GM23338 (cell line): ENCODE data around the gene SMTNL2. TPM values are rescaled to one million over a fixed set of nuclear protein-coding genes. Genes with fewer than 3 reads are reported as not detected.
A peak's percentile ranks its signal among the peaks of the same experiment; 100 is the strongest.

Experiments
- ATAC-seq: fragments of 200-7000 bp; cut with Tn5 transposase; 3 replicates; pipeline ENCODE4 v1.9.1; 2020
- DNase-seq: peaks from one replicate; pipeline ENCODE4 v3.0.0-alpha.2; 2015; ENCODE audit warnings: low spot score
- H2AFZ ChIP-seq: fragments of 200-600 bp; sonication (generic); 2 replicates; pipeline ENCODE4 v1.8.0; 2016; ENCODE audit warnings: antibody characterized with exemption, mild to moderate bottlenecking, moderate library complexity
- H3F3A ChIP-seq: fragments of 200-600 bp; sonication (generic); replicated peaks from 2 replicates; pipeline ENCODE4 v1.8.0; 2017; ENCODE audit warnings: antibody characterized with exemption, mixed run types, low read depth
- H3K27ac ChIP-seq: fragments of 200-600 bp; sonication (generic); 2 replicates; pipeline ENCODE4 v1.6.1; 2016; ENCODE audit warnings: low read depth
- H3K27me3 ChIP-seq: fragments of 200-600 bp; sonication (generic); 2 replicates; pipeline ENCODE4 v1.8.0; 2016; ENCODE audit warnings: mild to moderate bottlenecking, mixed run types, moderate library complexity; ENCODE audit not compliant: insufficient read depth
- H3K36me3 ChIP-seq: fragments of 200-600 bp; sonication (generic); 2 replicates; pipeline ENCODE4 v1.8.0; 2016; ENCODE audit warnings: mild to moderate bottlenecking; ENCODE audit not compliant: insufficient read depth
- H3K4me1 ChIP-seq: fragments of 200-600 bp; sonication (generic); 2 replicates; pipeline ENCODE4 v1.8.0; 2016; ENCODE audit warnings: mild to moderate bottlenecking, moderate library complexity; ENCODE audit not compliant: insufficient read depth
- H3K4me2 ChIP-seq: fragments of 200-600 bp; sonication (generic); 2 replicates; pipeline ENCODE4 v1.7.1; 2017; ENCODE audit warnings: mixed run types
- H3K4me3 ChIP-seq: fragments of 200-600 bp; sonication (generic); 2 replicates; pipeline ENCODE4 v1.6.1; 2016; ENCODE audit warnings: mixed run types
- H3K79me2 ChIP-seq: fragments of 200-600 bp; sonication (generic); replicated peaks from 2 replicates; pipeline ENCODE4 v1.8.0; 2017; ENCODE audit warnings: mild to moderate bottlenecking; ENCODE audit not compliant: insufficient read depth
- H3K9me2 ChIP-seq: fragments of 200-600 bp; sonication (generic); 2 replicates; pipeline ENCODE4 v1.8.0; 2017; ENCODE audit not compliant: insufficient read depth
- H4K20me1 ChIP-seq: fragments of 200-600 bp; sonication (generic); replicated peaks from 2 replicates; pipeline ENCODE4 v1.8.0; 2017; ENCODE audit warnings: mild to moderate bottlenecking; ENCODE audit not compliant: insufficient read depth
- H3K27ac Mint-ChIP-seq: 2 replicates; pipeline ENCODE4 v1.8.0; 2020; ENCODE audit warnings: inconsistent platforms, mild to moderate bottlenecking, moderate library complexity, mixed read lengths
- H3K27me3 Mint-ChIP-seq: 3 replicates; pipeline ENCODE4 v1.8.0; 2022; ENCODE audit warnings: low read depth, mild to moderate bottlenecking, moderate library complexity, mixed read lengths, inconsistent platforms; ENCODE audit not compliant: insufficient read depth, poor library complexity
- H3K36me3 Mint-ChIP-seq: 3 replicates; pipeline ENCODE4 v1.8.0; 2021; ENCODE audit warnings: low read depth, mild to moderate bottlenecking, inconsistent platforms, moderate library complexity, mixed read lengths
- H3K4me1 Mint-ChIP-seq: 3 replicates; pipeline ENCODE4 v1.8.0; 2020; ENCODE audit warnings: mild to moderate bottlenecking, inconsistent platforms, mixed read lengths
- H3K4me3 Mint-ChIP-seq: 3 replicates; pipeline ENCODE4 v1.8.0; 2021; ENCODE audit warnings: moderate library complexity, mild to moderate bottlenecking, inconsistent platforms, mixed read lengths
- H3K9me3 Mint-ChIP-seq: 3 replicates; pipeline ENCODE4 v1.8.0; 2020; ENCODE audit warnings: moderate library complexity, mild to moderate bottlenecking, inconsistent platforms, mixed read lengths
- CREB1 ChIP-seq: fragments of 250-450 bp; sonication (Bioruptor Pico); IDR thresholded peaks from 2 replicates; pipeline ENCODE4 v1.5.0; 2020; ENCODE audit warnings: low read depth, mild to moderate bottlenecking, moderate library complexity
- EZH2phosphoT487 ChIP-seq: fragments of 200-600 bp; sonication (generic); IDR thresholded peaks from one replicate; pipeline ENCODE4 v1.8.1; 2018; ENCODE audit warnings: antibody characterized with exemption; ENCODE audit not compliant: unreplicated experiment
- JUNB ChIP-seq: IDR thresholded peaks from one replicate; pipeline ENCODE4 v1.6.1; 2016; ENCODE audit warnings: antibody characterized with exemption; ENCODE audit not compliant: unreplicated experiment
- POLR2AphosphoS5 ChIP-seq: IDR thresholded peaks from 2 replicates; pipeline ENCODE4 v1.6.1; 2016; ENCODE audit warnings: antibody characterized with exemption, low read depth
- STAT1 ChIP-seq: IDR thresholded peaks from one replicate; pipeline ENCODE4 v1.6.1; 2016; ENCODE audit warnings: antibody characterized with exemption; ENCODE audit not compliant: unreplicated experiment
- ZNF114 ChIP-seq: fragments of 250-450 bp; sonication (Bioruptor Pico); IDR thresholded peaks from 2 replicates; pipeline ENCODE4 v1.5.0; 2020; ENCODE audit warnings: mild to moderate bottlenecking, moderate library complexity
- ZNF331 ChIP-seq: fragments of 250-450 bp; sonication (Bioruptor Pico); IDR thresholded peaks from 2 replicates; pipeline ENCODE4 v1.5.0; 2020; ENCODE audit warnings: low read depth, mild to moderate bottlenecking, moderate library complexity
- polyA plus RNA-seq: library from polyadenylated mRNA; unstranded; fragments of >200 nt; fragmentation: Nextera tagmentation; extraction: Ambion mirVana; gene quantifications from 2 replicates; pipeline ENCODE4 v1.2.1, GENCODE V29; 2016
- total RNA-seq: library from RNA; depleted of rRNA; stranded (reverse); fragments of >200 nt; shearing (Covaris generic); gene quantifications from 2 replicates; pipeline ENCODE4 v1.2.3, GENCODE V29; 2014
- TF ChIP-seq, protein P1 (sequence below): IDR thresholded peaks from 2 replicates; pipeline ENCODE4 v1.6.1; 2016; ENCODE audit warnings: antibody characterized with exemption
- TF ChIP-seq, protein P2 (sequence below), 2 experiments: fragments of 200-600 bp in 1 of 2; sonication (generic) in 1 of 2; conservative IDR thresholded peaks; 2 replicates each; pipeline versions ENCODE4 v1.5.1 to v1.6.1; 2016 to 2017; ENCODE audit warnings: antibody characterized with exemption in 2 of 2, low read depth in 2 of 2, mild to moderate bottlenecking in 2 of 2, moderate library complexity in 1 of 2
- TF ChIP-seq, protein P3 (sequence below): fragments of 250-450 bp; sonication (Bioruptor Pico); IDR thresholded peaks from 2 replicates; pipeline ENCODE4 v1.5.0; 2020; ENCODE audit warnings: mild to moderate bottlenecking, moderate library complexity
- TF ChIP-seq, protein P4 (sequence below): IDR thresholded peaks from one replicate; pipeline ENCODE4 v1.6.1; 2018; ENCODE audit warnings: antibody characterized with exemption; ENCODE audit not compliant: unreplicated experiment

The SMTNL2 gene
- total and polyA plus RNA-seq, 2 experiments from 2014 or later = 1.3 to 4.3 TPM

DNA sequence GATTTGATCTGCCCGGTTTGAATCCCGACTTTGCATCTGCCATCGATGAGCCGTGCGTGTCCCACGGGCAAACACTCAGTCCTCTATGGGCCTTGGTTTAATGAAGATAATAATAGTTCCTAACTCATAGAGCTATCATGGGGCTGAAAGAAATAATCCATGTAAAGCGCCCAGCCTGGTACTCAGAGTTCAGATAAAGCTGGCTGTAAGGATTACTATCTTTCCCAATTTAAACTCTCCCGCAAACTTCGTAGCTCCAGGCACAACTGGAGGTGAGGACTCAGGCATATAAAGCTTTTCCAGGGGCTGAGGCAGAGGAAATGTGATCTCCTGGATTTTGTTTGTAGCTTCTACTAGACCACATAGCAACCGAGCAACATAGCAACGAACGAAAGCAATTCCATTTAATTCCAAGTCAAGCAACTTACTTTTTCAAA lies 40.9 kb downstream of the SMTNL2 start:
- Mint-ChIP-seq H3K27ac (no peak overlapping the region), H3K4me1 (peaks cover 2% of the 10 kb centered on the region; the same call in 1 of the 3 replicates), H3K4me3 (no peak overlapping the region), H3K36me3 (no peaks in the 10 kb centered on the region), H3K9me3 (no peaks in the 10 kb centered on the region), H3K27me3 (no peaks in the 10 kb centered on the region)
- ATAC-seq = peak; percentile 70
- H3K9me2 ChIP-seq = no peaks in the 10 kb centered on the region
- H3K4me2 ChIP-seq = no peak overlapping the region
- no peaks in the 10 kb centered on the region for H3F3A ChIP-seq
- no peaks in the 10 kb centered on the region for H4K20me1 ChIP-seq
- no peak overlapping the region for H2AFZ ChIP-seq
- TF ChIP-seq ZNF331 (no peak), EZH2phosphoT487 (no peak), ZNF114 (CRISPR knock-in tag) (no peak), CREB1 (CRISPR knock-in tag) (no peak), POLR2AphosphoS5 (no peak), JUNB (no peak), STAT1 (no peak)
- TF ChIP-seq, protein P1, sequence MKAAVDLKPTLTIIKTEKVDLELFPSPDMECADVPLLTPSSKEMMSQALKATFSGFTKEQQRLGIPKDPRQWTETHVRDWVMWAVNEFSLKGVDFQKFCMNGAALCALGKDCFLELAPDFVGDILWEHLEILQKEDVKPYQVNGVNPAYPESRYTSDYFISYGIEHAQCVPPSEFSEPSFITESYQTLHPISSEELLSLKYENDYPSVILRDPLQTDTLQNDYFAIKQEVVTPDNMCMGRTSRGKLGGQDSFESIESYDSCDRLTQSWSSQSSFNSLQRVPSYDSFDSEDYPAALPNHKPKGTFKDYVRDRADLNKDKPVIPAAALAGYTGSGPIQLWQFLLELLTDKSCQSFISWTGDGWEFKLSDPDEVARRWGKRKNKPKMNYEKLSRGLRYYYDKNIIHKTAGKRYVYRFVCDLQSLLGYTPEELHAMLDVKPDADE = no peak
- TF ChIP-seq, protein P2, sequence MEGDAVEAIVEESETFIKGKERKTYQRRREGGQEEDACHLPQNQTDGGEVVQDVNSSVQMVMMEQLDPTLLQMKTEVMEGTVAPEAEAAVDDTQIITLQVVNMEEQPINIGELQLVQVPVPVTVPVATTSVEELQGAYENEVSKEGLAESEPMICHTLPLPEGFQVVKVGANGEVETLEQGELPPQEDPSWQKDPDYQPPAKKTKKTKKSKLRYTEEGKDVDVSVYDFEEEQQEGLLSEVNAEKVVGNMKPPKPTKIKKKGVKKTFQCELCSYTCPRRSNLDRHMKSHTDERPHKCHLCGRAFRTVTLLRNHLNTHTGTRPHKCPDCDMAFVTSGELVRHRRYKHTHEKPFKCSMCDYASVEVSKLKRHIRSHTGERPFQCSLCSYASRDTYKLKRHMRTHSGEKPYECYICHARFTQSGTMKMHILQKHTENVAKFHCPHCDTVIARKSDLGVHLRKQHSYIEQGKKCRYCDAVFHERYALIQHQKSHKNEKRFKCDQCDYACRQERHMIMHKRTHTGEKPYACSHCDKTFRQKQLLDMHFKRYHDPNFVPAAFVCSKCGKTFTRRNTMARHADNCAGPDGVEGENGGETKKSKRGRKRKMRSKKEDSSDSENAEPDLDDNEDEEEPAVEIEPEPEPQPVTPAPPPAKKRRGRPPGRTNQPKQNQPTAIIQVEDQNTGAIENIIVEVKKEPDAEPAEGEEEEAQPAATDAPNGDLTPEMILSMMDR (conservative IDR thresholded peaks at IDR 0.05; ENCODE audit: low read depth in 2 of 2) = no peak
- TF ChIP-seq, protein P3, sequence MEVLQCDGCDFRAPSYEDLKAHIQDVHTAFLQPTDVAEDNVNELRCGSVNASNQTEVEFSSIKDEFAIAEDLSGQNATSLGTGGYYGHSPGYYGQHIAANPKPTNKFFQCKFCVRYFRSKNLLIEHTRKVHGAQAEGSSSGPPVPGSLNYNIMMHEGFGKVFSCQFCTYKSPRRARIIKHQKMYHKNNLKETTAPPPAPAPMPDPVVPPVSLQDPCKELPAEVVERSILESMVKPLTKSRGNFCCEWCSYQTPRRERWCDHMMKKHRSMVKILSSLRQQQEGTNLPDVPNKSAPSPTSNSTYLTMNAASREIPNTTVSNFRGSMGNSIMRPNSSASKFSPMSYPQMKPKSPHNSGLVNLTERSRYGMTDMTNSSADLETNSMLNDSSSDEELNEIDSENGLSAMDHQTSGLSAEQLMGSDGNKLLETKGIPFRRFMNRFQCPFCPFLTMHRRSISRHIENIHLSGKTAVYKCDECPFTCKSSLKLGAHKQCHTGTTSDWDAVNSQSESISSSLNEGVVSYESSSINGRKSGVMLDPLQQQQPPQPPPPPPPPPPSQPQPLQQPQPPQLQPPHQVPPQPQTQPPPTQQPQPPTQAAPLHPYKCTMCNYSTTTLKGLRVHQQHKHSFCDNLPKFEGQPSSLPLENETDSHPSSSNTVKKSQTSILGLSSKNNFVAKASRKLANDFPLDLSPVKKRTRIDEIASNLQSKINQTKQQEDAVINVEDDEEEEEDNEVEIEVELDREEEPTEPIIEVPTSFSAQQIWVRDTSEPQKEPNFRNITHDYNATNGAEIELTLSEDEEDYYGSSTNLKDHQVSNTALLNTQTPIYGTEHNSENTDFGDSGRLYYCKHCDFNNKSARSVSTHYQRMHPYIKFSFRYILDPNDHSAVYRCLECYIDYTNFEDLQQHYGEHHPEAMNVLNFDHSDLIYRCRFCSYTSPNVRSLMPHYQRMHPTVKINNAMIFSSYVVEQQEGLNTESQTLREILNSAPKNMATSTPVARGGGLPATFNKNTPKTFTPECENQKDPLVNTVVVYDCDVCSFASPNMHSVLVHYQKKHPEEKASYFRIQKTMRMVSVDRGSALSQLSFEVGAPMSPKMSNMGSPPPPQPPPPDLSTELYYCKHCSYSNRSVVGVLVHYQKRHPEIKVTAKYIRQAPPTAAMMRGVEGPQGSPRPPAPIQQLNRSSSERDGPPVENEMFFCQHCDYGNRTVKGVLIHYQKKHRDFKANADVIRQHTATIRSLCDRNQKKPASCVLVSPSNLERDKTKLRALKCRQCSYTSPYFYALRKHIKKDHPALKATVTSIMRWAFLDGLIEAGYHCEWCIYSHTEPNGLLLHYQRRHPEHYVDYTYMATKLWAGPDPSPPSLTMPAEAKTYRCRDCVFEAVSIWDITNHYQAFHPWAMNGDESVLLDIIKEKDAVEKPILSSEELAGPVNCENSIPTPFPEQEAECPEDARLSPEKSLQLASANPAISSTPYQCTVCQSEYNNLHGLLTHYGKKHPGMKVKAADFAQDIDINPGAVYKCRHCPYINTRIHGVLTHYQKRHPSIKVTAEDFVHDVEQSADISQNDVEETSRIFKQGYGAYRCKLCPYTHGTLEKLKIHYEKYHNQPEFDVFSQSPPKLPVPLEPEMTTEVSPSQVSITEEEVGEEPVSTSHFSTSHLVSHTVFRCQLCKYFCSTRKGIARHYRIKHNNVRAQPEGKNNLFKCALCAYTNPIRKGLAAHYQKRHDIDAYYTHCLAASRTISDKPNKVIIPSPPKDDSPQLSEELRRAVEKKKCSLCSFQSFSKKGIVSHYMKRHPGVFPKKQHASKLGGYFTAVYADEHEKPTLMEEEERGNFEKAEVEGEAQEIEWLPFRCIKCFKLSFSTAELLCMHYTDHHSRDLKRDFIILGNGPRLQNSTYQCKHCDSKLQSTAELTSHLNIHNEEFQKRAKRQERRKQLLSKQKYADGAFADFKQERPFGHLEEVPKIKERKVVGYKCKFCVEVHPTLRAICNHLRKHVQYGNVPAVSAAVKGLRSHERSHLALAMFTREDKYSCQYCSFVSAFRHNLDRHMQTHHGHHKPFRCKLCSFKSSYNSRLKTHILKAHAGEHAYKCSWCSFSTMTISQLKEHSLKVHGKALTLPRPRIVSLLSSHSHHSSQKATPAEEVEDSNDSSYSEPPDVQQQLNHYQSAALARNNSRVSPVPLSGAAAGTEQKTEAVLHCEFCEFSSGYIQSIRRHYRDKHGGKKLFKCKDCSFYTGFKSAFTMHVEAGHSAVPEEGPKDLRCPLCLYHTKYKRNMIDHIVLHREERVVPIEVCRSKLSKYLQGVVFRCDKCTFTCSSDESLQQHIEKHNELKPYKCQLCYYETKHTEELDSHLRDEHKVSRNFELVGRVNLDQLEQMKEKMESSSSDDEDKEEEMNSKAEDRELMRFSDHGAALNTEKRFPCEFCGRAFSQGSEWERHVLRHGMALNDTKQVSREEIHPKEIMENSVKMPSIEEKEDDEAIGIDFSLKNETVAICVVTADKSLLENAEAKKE (CRISPR knock-in tag) = no peak
- TF ChIP-seq, protein P4, sequence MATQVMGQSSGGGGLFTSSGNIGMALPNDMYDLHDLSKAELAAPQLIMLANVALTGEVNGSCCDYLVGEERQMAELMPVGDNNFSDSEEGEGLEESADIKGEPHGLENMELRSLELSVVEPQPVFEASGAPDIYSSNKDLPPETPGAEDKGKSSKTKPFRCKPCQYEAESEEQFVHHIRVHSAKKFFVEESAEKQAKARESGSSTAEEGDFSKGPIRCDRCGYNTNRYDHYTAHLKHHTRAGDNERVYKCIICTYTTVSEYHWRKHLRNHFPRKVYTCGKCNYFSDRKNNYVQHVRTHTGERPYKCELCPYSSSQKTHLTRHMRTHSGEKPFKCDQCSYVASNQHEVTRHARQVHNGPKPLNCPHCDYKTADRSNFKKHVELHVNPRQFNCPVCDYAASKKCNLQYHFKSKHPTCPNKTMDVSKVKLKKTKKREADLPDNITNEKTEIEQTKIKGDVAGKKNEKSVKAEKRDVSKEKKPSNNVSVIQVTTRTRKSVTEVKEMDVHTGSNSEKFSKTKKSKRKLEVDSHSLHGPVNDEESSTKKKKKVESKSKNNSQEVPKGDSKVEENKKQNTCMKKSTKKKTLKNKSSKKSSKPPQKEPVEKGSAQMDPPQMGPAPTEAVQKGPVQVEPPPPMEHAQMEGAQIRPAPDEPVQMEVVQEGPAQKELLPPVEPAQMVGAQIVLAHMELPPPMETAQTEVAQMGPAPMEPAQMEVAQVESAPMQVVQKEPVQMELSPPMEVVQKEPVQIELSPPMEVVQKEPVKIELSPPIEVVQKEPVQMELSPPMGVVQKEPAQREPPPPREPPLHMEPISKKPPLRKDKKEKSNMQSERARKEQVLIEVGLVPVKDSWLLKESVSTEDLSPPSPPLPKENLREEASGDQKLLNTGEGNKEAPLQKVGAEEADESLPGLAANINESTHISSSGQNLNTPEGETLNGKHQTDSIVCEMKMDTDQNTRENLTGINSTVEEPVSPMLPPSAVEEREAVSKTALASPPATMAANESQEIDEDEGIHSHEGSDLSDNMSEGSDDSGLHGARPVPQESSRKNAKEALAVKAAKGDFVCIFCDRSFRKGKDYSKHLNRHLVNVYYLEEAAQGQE = no peak
- no peaks in the 10 kb centered on the region for H3K36me3 ChIP-seq
- no peaks in the 10 kb centered on the region for H3K79me2 ChIP-seq
- H3K27me3 ChIP-seq = no peaks in the 10 kb centered on the region
- H3K27ac ChIP-seq = no peak overlapping the region
- peak; percentile 62 for DNase-seq
- H3K4me3 ChIP-seq = no peak overlapping the region
- no peaks in the 10 kb centered on the region for H3K4me1 ChIP-seq
